Measurements from ENCODE around the gene POU6F2. TPM values are rescaled to one million over a fixed set of nuclear protein-coding genes. Genes with fewer than 3 reads are reported as not detected.

POU6F2 gene
- total RNA-seq, 4 donors from 2014 or later = 0.31 to 0.66 TPM; not detected in 2

DNA sequence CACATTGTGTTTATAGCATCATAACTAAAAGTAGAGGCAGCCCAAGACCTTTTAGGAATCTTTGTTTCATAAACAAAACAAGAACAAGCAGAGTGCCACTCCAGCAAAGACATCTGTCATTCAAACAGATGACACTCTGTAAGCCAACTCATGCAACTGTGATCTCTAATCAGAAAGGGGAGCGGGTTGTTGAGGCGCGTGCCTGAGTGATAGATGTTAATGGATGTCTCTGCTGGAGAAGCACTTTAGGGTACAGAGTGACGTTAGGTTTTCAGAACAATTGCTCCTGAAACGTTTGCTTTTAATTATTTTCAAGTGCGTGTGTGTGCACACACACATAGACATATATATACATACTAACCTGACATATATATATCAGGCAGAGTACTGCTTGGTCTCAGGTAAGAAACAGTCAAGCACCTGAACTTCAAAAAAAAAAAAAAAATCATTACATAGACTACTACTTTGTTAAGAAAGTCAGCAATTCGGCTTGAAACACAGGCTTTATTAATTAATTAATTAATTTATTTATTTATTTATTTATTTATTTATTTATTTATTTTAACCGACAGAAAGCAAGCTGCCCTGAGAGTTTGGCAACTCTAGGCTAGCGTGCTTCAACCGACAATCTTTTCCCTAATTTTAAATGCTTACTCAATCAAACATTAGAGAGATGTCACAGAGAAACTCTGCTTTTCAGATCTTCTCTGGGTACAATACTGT is 109.1 kb downstream of the POU6F2 start:
- Histone ChIP-seq H3K27ac (no peak overlapping the region), H3K4me1 (peaks cover 0 to 7% (median 0%) of the 10 kb centered on the region in 3 donors)
- WGBS, 2 donors (ENCODE audit: low coverage in 1 of 2) = 61 to 80% methylated on average over 10 of the region's 10 CpGs

DNA sequence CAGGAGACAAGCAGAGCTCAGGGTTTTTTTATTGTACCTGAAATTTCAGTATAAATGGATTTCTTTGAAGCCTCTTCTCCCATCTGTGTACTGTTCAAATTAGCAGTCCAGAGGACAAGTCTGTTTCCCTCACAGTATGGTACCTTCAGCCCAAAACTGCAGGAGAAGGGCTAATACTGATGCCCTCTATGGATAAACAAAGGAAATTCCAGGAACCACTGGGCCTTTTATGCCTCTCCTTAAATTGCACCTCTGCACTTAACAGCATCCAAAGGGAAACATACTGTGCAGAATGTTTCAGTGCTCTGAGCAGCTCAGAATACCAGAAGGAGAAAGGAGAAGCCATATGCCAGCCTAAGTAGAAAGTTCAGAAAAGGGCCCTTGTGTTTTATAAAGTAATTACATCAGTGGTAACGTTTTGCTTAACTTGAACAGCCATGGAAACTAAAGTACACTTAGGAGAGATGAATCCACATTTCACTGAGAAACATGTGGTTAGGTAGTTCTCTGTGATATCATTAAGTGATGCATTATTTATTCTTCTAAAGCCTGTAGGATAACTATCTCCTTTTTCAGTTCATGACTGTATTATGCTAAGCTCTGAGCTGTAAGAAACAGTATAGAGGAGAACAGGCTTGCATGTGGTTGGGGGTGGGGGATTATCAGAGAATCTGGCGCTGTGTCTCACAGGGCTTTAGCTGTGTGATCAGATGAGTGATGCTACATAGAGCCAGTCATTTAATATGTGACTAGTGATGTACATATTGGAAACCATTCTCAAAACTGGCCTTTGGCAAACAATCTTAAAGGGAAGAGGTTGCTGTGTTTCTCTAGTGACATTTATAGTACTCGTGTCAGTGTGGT is 111.3 kb downstream of the POU6F2 start:
- peaks cover 0 to 7% (median 0%) of the 10 kb centered on the region in 3 donors for H3K4me1 ChIP-seq
- H3K27me3 ChIP-seq = peaks cover 19% of the 10 kb centered on the region
- no peak overlapping the region for H3K4me3 ChIP-seq
- no peaks in the 10 kb centered on the region for H3K9me3 ChIP-seq
- H3K27ac ChIP-seq = no peak overlapping the region
- WGBS, 2 donors (ENCODE audit: low coverage in 1 of 2) = 47 to 58% methylated on average over 3 of the region's 3 CpGs
- no peaks in the 10 kb centered on the region for H3K36me3 ChIP-seq
- TF ChIP-seq POLR2A (IDR thresholded peaks at IDR 0.05) = no peak
- no peak for TF ChIP-seq POLR2AphosphoS5 (IDR thresholded peaks at IDR 0.05)
- TF ChIP-seq, protein P1, sequence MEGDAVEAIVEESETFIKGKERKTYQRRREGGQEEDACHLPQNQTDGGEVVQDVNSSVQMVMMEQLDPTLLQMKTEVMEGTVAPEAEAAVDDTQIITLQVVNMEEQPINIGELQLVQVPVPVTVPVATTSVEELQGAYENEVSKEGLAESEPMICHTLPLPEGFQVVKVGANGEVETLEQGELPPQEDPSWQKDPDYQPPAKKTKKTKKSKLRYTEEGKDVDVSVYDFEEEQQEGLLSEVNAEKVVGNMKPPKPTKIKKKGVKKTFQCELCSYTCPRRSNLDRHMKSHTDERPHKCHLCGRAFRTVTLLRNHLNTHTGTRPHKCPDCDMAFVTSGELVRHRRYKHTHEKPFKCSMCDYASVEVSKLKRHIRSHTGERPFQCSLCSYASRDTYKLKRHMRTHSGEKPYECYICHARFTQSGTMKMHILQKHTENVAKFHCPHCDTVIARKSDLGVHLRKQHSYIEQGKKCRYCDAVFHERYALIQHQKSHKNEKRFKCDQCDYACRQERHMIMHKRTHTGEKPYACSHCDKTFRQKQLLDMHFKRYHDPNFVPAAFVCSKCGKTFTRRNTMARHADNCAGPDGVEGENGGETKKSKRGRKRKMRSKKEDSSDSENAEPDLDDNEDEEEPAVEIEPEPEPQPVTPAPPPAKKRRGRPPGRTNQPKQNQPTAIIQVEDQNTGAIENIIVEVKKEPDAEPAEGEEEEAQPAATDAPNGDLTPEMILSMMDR (IDR thresholded peaks at IDR 0.05) = no peak
- ATAC-seq = no peak

More for the DNA sequence above, 109.1 kb downstream of the POU6F2 start:
- Histone ChIP-seq H3K36me3 (no peaks in the 10 kb centered on the region), H3K9me3 (no peaks in the 10 kb centered on the region), H3K4me3 (no peak overlapping the region), H3K27me3 (peaks cover 38% of the 10 kb centered on the region)
- no peak for ATAC-seq
- TF ChIP-seq EP300 (IDR thresholded peaks at IDR 0.05) (no peak), POLR2A (IDR thresholded peaks at IDR 0.05) (no peak), POLR2AphosphoS5 (IDR thresholded peaks at IDR 0.05) (no peak)
- TF ChIP-seq, protein P1 (IDR thresholded peaks at IDR 0.05) = no peak

DNA sequence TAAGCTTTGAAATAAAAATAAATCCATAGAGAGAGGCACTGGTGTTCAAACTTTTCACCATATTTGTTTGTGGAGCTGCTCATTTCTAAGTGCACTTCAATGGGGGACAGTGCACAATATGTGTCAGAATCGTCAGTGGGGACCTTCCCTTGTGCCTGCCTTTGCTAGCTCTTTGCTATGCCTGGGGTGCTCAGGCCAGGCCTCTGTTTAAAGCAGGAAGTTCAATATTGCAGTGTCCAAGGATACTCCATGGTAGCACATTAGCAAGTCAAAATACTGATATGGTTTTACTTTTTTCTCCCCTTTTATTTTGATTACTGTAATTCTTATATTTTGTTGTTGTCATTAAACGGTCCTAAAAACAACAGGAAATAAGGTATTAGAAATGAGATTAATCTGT is 113.4 kb downstream of the POU6F2 start:
- 37 to 50% methylated on average over 1 to 2 of the region's 2 CpGs for WGBS, 2 donors (ENCODE audit: low coverage in 1 of 2)
- no peak overlapping the region for H3K4me3 ChIP-seq
- H3K36me3 ChIP-seq = no peaks in the 10 kb centered on the region
- TF ChIP-seq POLR2AphosphoS5 (IDR thresholded peaks at IDR 0.05) = no peak
- TF ChIP-seq POLR2A (IDR thresholded peaks at IDR 0.05) = no peak
- TF ChIP-seq, protein P1 (IDR thresholded peaks at IDR 0.05) = no peak
- no peak for TF ChIP-seq EP300 (IDR thresholded peaks at IDR 0.05)
- no peak for ATAC-seq
- no peaks in the 10 kb centered on the region for H3K9me3 ChIP-seq
- no peaks in the 10 kb centered on the region for H3K27me3 ChIP-seq
- no peaks in the 10 kb centered on the region for H3K4me1 ChIP-seq
- H3K27ac ChIP-seq = no peak overlapping the region

DNA sequence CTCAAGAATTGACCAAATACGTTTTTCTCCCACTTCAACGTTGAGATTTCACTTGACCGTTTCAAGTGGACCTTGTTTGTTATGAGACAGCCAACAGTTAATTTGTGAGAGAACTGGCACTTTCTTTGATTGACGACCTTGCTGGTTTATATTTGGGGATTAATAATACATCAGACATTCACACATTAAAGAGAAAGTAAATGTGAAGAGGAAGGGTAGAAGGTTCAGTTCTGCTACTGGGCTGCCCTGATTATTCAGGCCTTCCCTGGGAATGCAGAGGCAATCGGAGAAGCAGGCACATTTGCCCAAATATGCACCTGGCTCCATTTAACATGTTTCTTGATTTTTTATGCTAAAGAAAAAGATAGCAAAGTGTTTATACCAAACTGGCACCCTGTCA is 114.1 kb downstream of the POU6F2 start:
- no peak for ATAC-seq
- no peak for TF ChIP-seq EP300 (IDR thresholded peaks at IDR 0.05)
- TF ChIP-seq POLR2AphosphoS5 (IDR thresholded peaks at IDR 0.05) = no peak
- TF ChIP-seq POLR2A (IDR thresholded peaks at IDR 0.05) = no peak
- TF ChIP-seq, protein P1 (IDR thresholded peaks at IDR 0.05) = no peak
- no peaks in the 10 kb centered on the region for H3K36me3 ChIP-seq
- no peak overlapping the region for H3K27ac ChIP-seq
- no peaks in the 10 kb centered on the region for H3K27me3 ChIP-seq
- no peak overlapping the region for H3K4me3 ChIP-seq
- no peaks in the 10 kb centered on the region for H3K4me1 ChIP-seq
- 46 to 50% methylated on average over 5 of the region's 5 CpGs for WGBS, 2 donors (ENCODE audit: low coverage in 1 of 2)
- no peaks in the 10 kb centered on the region for H3K9me3 ChIP-seq
